IMR-90 (cell line): Measurements from ENCODE around the gene HIVEP3. TPM values are rescaled to one million over a fixed set of nuclear protein-coding genes. Genes with fewer than 3 reads are reported as not detected.

Source experiments
- ATAC-seq: fragments of 200-7000 bp; cut with Tn5 transposase; 2 replicates; pipeline ENCODE4 v1.9.1; 2020; ENCODE audit warnings: low read depth, mild to moderate bottlenecking, moderate library complexity
- BruUV-seq: library from RNA; stranded (reverse); fragments of 400-500 nt; replicated peaks from 2 replicates; lab custom pipeline; 2021; lab: Mats Ljungman, UMichigan
- CTCF ChIA-PET: fragments of 300-600 bp; formaldehyde crosslinking; extraction: SDS; loops from one replicate; lab custom pipeline; 2021; ENCODE audit warnings: antibody characterized with exemption; lab: Yijun Ruan, JAX
- POLR2A ChIA-PET: fragments of 300-600 bp; sonication (Branson Sonifier 250); formaldehyde crosslinking; loops from one replicate; lab custom pipeline; 2022; ENCODE audit warnings: antibody characterized with exemption; ENCODE audit not compliant: unreplicated experiment; lab: Charles Lee
- DNase-seq: peaks from one replicate; pipeline ENCODE4 v3.0.0; 2013
- H2AFZ ChIP-seq: replicated peaks from 2 replicates; pipeline ENCODE3; 2013; ENCODE audit warnings: low read length, mild to moderate bottlenecking; ENCODE audit not compliant: poor library complexity
- H2AK5ac ChIP-seq: 2 replicates; pipeline ENCODE4 v1.6.1; 2013; ENCODE audit warnings: low read depth, low read length, inconsistent platforms
- H2AK9ac ChIP-seq: replicated peaks from 2 replicates; pipeline ENCODE3; 2013; ENCODE audit warnings: mild to moderate bottlenecking, low read depth, low read length, moderate library complexity; ENCODE audit not compliant: poor library complexity
- H2BK120ac ChIP-seq: 2 replicates; pipeline ENCODE4 v1.6.1; 2013; ENCODE audit warnings: low read depth, low read length, inconsistent platforms
- H2BK15ac ChIP-seq: 3 replicates; pipeline ENCODE4 v1.6.1; 2013; ENCODE audit warnings: low read depth, low read length, inconsistent platforms
- H2BK20ac ChIP-seq: 2 replicates; pipeline ENCODE4 v1.6.1; 2013; ENCODE audit warnings: low read depth, mild to moderate bottlenecking, inconsistent platforms, low read length, moderate library complexity
- H2BK5ac ChIP-seq: 2 replicates; pipeline ENCODE4 v1.6.1; 2013; ENCODE audit warnings: mild to moderate bottlenecking, low read depth, low read length, inconsistent platforms; ENCODE audit not compliant: poor library complexity, severe bottlenecking
- H3K14ac ChIP-seq: replicated peaks from 2 replicates; pipeline ENCODE4 v1.6.1; 2013; ENCODE audit warnings: low read depth, low read length, inconsistent platforms
- H3K18ac ChIP-seq: 2 replicates; pipeline ENCODE4 v1.6.1; 2013; ENCODE audit warnings: low read depth, low read length, control low read depth
- H3K23ac ChIP-seq: 2 replicates; pipeline ENCODE4 v1.6.1; 2013; ENCODE audit warnings: low read depth, low read length, inconsistent platforms
- H3K27ac ChIP-seq: 2 replicates; pipeline ENCODE4 v1.5.1; 2013; ENCODE audit warnings: mild to moderate bottlenecking, control low read depth, low read length; ENCODE audit not compliant: insufficient read depth
- H3K27me3 ChIP-seq: 2 replicates; pipeline ENCODE4 v1.6.1; 2013; ENCODE audit warnings: low read length; ENCODE audit not compliant: control insufficient read depth, insufficient read depth
- H3K36me3 ChIP-seq: 2 replicates; pipeline ENCODE4 v1.6.1; 2013; ENCODE audit warnings: low read length, mixed read lengths; ENCODE audit not compliant: control insufficient read depth, insufficient read depth
- H3K4ac ChIP-seq: 2 replicates; pipeline ENCODE4 v1.6.1; 2013; ENCODE audit warnings: low read depth, low read length, inconsistent platforms
- H3K4me1 ChIP-seq: 2 replicates; pipeline ENCODE4 v1.6.1; 2013; ENCODE audit warnings: low read length, mixed read lengths; ENCODE audit not compliant: control insufficient read depth, insufficient read depth
- H3K4me2 ChIP-seq: 2 replicates; pipeline ENCODE4 v1.6.1; 2013; ENCODE audit warnings: low read depth, mild to moderate bottlenecking, control low read depth, low read length, moderate library complexity
- H3K4me3 ChIP-seq: 2 replicates; pipeline ENCODE4 v1.5.1; 2013; ENCODE audit warnings: low read depth, mild to moderate bottlenecking, control low read depth, low read length, moderate library complexity; ENCODE audit not compliant: insufficient read depth
- H3K56ac ChIP-seq: 2 replicates; pipeline ENCODE4 v1.6.1; 2013; ENCODE audit warnings: low read length, inconsistent platforms; ENCODE audit not compliant: insufficient read depth; ENCODE audit errors: extremely low read depth
- H3K79me1 ChIP-seq, 2 experiments: 2 replicates each; pipeline ENCODE4 v1.6.1; 2013; ENCODE audit warnings: low read length in 2 of 2, inconsistent platforms in 1 of 2, low read depth in 1 of 2
- H3K9ac ChIP-seq: 2 replicates; pipeline ENCODE4 v1.6.1; 2013; ENCODE audit warnings: low read depth, low read length, control low read depth
- H3K9me1 ChIP-seq: 2 replicates; pipeline ENCODE4 v1.6.1; 2013; ENCODE audit warnings: low read length, inconsistent platforms; ENCODE audit not compliant: insufficient read depth
- H3K9me3 ChIP-seq: 2 replicates; pipeline ENCODE4 v1.6.1; 2013; ENCODE audit warnings: low read length; ENCODE audit not compliant: control insufficient read depth, insufficient read depth
- H4K20me1 ChIP-seq: 2 replicates; pipeline ENCODE4 v1.6.1; 2013; ENCODE audit warnings: low read length, inconsistent platforms; ENCODE audit not compliant: insufficient read depth
- H4K5ac ChIP-seq: 2 replicates; pipeline ENCODE4 v1.6.1; 2013; ENCODE audit warnings: mild to moderate bottlenecking, low read depth, low read length, control low read depth
- H4K8ac ChIP-seq, 2 experiments: 2 replicates each; pipeline ENCODE4 v1.6.1; 2013; ENCODE audit warnings: low read depth in 2 of 2, low read length in 2 of 2, control low read depth in 1 of 2, inconsistent platforms in 1 of 2
- H4K91ac ChIP-seq: 2 replicates; pipeline ENCODE4 v1.6.1; 2013; ENCODE audit warnings: low read depth, low read length, inconsistent platforms; ENCODE audit not compliant: insufficient read depth
- BHLHE40 ChIP-seq: fragments of 150-350 bp; IDR thresholded peaks from 2 replicates; pipeline ENCODE4 v1.6.1; 2016; ENCODE audit warnings: mild to moderate bottlenecking, low read depth, low read length
- CEBPB ChIP-seq: IDR thresholded peaks from 2 replicates; pipeline ENCODE4 v1.6.1; 2012; ENCODE audit warnings: low read depth, low read length, improper control_type of control experiment
- CTCF ChIP-seq: conservative IDR thresholded peaks from 2 replicates; pipeline ENCODE4 v1.5.1; 2012; ENCODE audit warnings: mild to moderate bottlenecking, low read depth, low read length, improper control_type of control experiment
- FOS ChIP-seq: fragments of 150-350 bp; IDR thresholded peaks from 2 replicates; pipeline ENCODE4 v1.6.1; 2016; ENCODE audit warnings: low read depth, low read length
- MAFK ChIP-seq: IDR thresholded peaks from 2 replicates; pipeline ENCODE4 v1.6.1; 2012; ENCODE audit warnings: low read depth, low read length, improper control_type of control experiment
- NFE2L2 ChIP-seq: fragments of 150-350 bp; IDR thresholded peaks from 2 replicates; pipeline ENCODE4 v1.6.1; 2016; ENCODE audit warnings: low read depth, mild to moderate bottlenecking, low read length
- POLR2A ChIP-seq: IDR thresholded peaks from 2 replicates; pipeline ENCODE4 v1.6.1; 2012; ENCODE audit warnings: mild to moderate bottlenecking, low read depth, low read length
- RFX5 ChIP-seq: IDR thresholded peaks from 2 replicates; pipeline ENCODE4 v1.8.0; 2012; ENCODE audit warnings: low read depth, mild to moderate bottlenecking, low read length, moderate library complexity
- SMC3 ChIP-seq: fragments of 150-350 bp; IDR thresholded peaks from 2 replicates; pipeline ENCODE4 v1.6.1; 2016; ENCODE audit warnings: low read depth, mild to moderate bottlenecking, antibody characterized with exemption, low read length, moderate library complexity
- USF2 ChIP-seq: fragments of 150-350 bp; IDR thresholded peaks from 2 replicates; pipeline ENCODE4 v1.6.1; 2017; ENCODE audit warnings: mild to moderate bottlenecking, antibody characterized with exemption, low read length, low read depth
- WGBS, 2 experiments: methylation state at CpG; one replicate each; pipeline versions ENCODE4 v1.1.5 to v1.1.7; 2013; ENCODE audit warnings: missing lambda C conversion rate in 2 of 2; ENCODE audit not compliant: insufficient read length in 1 of 2; ENCODE audit errors: extremely low coverage in 2 of 2; 5-methylcytosine and 5-hydroxymethylcytosine counted together
- dilution Hi-C: fragments of 300-500 bp; cut with HindIII; formaldehyde crosslinking; loops from one replicate; pipeline ENCODE4 v1.14.3; 2018; ENCODE audit warnings: low sequenced_read_pairs; ENCODE audit not compliant: unreplicated experiment
- in situ Hi-C: fragments of 300-500 bp; cut with MboI; formaldehyde crosslinking; loops from 3 replicates; pipeline ENCODE4 v1.14.3; 2019; ENCODE audit warnings: low sequenced_read_pairs, inconsistent platforms, mixed read lengths
- intact Hi-C: fragments of 100-400 bp; cut with micrococcal nuclease; formaldehyde crosslinking; loops from 2 replicates; pipeline ENCODE4 v1.10.0; 2022
- polyA plus RNA-seq, 3 experiments: library from polyadenylated mRNA; depleted of rRNA; stranded (reverse); fragments of >200 nt; gene quantifications; 2 replicates each; pipeline ENCODE4 v1.2.3, GENCODE V29; 2012; ENCODE audit warnings: low replicate concordance in 1 of 3
- total RNA-seq: library from RNA; depleted of rRNA; stranded (reverse); fragments of >200 nt; gene quantifications from 2 replicates; pipeline ENCODE4 v1.2.3, GENCODE V29; 2012

Gene HIVEP3
- total and polyA plus RNA-seq, 2 of the 4 experiments (the other 2 are of a cell fraction), result 1.4 to 4.0 TPM

- H3K4me2 ChIP-seq, result no peak overlapping the region
- no peaks in the 10 kb centered on the region for H4K20me1 ChIP-seq
- H2BK5ac ChIP-seq, result no peak overlapping the region
- ChIA-PET CTCF (interaction anchor here (0.5 to 0.9 kb wide), 3 partner anchors 11 to 84 kb away, joined by 3 to 8 read pairs (median 3); no protein-coding TSS in a partner anchor), POLR2A (no interaction called here)
- H2AK9ac ChIP-seq, result no peak overlapping the region
- H3K9me3 ChIP-seq, result no peaks in the 10 kb centered on the region
- H3K18ac ChIP-seq, result no peak overlapping the region
- H3K14ac ChIP-seq, result no peak overlapping the region
- H4K8ac ChIP-seq, result no peak overlapping the region
- in situ Hi-C loops (no loop called here), intact Hi-C loops (no loop called here), dilution Hi-C loops (no loop called here)
- H3K56ac ChIP-seq, result no peak overlapping the region
- no peaks in the 10 kb centered on the region for H3K36me3 ChIP-seq
- 92% methylated on average over 2 of the region's 6 CpGs; no CpG with 5 or more reads in 1 of the 2 experiments for WGBS, 2 experiments
- no peaks in the 10 kb centered on the region for H3K79me1 ChIP-seq
- no peaks in the 10 kb centered on the region for H3K27me3 ChIP-seq
- H4K91ac ChIP-seq, result no peak overlapping the region
- H3K27ac ChIP-seq, result no peak overlapping the region
- DNase-seq (peak; percentile 50), ATAC-seq (no peak)
- H2AK5ac ChIP-seq, result no peak overlapping the region
- no peak overlapping the region for H2BK15ac ChIP-seq
- TF ChIP-seq FOS (no peak), BHLHE40 (no peak), CTCF (no peak), POLR2A (no peak), USF2 (no peak), CEBPB (no peak), SMC3 (no peak), MAFK (no peak), RFX5 (no peak), NFE2L2 (no peak)
- no peak overlapping the region for H2BK120ac ChIP-seq
- H2AFZ ChIP-seq, result no peak overlapping the region
- H3K23ac ChIP-seq, result no peak overlapping the region
- no peak overlapping the region for H3K4ac ChIP-seq
- BruUV-seq, result no TSS peak
- no peak overlapping the region for H4K5ac ChIP-seq
- H2BK20ac ChIP-seq, result no peak overlapping the region
- H3K9ac ChIP-seq, result no peak overlapping the region
- no peaks in the 10 kb centered on the region; the same call in 1 of the 2 replicates for H3K9me1 ChIP-seq
- H3K4me3 ChIP-seq, result no peak overlapping the region
- H3K4me1 ChIP-seq, result no peaks in the 10 kb centered on the region
These were observed 44.9 kb upstream of the HIVEP3 start for GRCh38 chr1:41963636-41964035.
